22Rv1 (cell line): Measurements from ENCODE around the gene ZNF791.

Source experiments
- CTCF ChIP-seq: fragments of 450-650 bp; IDR thresholded peaks from 2 replicates; pipeline ENCODE4 v1.5.1; 2017; ENCODE audit warnings: mild to moderate bottlenecking
- ZFX ChIP-seq: fragments of 450-650 bp; IDR thresholded peaks from 2 replicates; pipeline ENCODE4 v1.6.1; 2017; ENCODE audit warnings: antibody characterized with exemption, borderline replicate concordance

GRCh38 chr19:12642506-12642905 lies 31.8 kb downstream of the ZNF791 start:
- TF ChIP-seq CTCF (no peak), ZFX (no peak)
